C4-2B (cell line): Measurements from ENCODE around the gene PPM1G.

Source experiments
- H3K27ac ChIP-seq: fragments of 450-650 bp; 2 replicates; pipeline ENCODE4 v1.5.1; 2017
- ZFX ChIP-seq: fragments of 450-650 bp; IDR thresholded peaks from 2 replicates; pipeline ENCODE4 v1.6.1; 2017
- TF ChIP-seq, protein P1 (sequence below): fragments of 450-650 bp; conservative IDR thresholded peaks from 2 replicates; pipeline ENCODE4 v1.5.1; 2017; ENCODE audit warnings: mild to moderate bottlenecking

PPM1G gene, protein sequence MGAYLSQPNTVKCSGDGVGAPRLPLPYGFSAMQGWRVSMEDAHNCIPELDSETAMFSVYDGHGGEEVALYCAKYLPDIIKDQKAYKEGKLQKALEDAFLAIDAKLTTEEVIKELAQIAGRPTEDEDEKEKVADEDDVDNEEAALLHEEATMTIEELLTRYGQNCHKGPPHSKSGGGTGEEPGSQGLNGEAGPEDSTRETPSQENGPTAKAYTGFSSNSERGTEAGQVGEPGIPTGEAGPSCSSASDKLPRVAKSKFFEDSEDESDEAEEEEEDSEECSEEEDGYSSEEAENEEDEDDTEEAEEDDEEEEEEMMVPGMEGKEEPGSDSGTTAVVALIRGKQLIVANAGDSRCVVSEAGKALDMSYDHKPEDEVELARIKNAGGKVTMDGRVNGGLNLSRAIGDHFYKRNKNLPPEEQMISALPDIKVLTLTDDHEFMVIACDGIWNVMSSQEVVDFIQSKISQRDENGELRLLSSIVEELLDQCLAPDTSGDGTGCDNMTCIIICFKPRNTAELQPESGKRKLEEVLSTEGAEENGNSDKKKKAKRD

DNA sequence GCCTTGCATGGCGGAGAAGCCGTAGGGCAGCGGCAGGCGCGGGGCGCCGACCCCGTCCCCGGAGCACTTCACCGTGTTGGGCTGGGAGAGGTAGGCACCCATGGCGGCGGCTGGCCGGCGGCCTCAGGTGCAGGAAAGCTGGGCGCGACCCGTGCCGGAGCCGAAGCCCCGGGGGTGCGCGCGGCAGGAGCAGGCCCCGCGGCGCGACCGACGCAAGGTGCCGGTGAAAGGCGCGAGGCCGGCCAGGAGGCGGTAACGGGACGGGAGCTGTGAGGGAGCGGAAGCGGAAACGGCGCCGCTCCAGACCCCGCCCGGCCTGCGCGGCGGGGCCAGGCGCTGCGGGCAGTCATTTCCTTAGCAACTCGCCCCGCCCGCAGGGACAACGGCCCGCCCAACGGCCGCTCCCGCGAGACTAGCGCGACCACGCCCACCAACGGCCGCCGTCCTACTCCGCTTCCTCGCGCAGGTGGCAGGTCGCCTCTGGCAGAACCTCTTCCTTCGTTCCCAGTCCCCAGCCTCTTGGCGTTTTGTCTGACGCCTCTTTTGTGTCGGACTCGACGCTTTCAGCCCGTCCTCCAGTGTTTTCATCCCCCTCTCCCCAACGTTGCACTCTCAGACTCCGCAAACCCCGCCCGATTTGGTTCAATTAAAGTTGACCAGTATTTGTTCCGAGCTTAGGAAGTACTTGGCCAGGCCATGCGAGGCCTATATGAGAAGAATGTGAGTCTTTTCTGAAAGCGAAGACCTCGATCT is at the start of gene PPM1G:
Gene PPM1G, minus strand, starts transcription at position 271 of the 753 bp plus-strand sequence. Its CDS starts 169 bp downstream, at position 102.
- peak; percentile 79 for TF ChIP-seq ZFX
- TF ChIP-seq, protein P1, sequence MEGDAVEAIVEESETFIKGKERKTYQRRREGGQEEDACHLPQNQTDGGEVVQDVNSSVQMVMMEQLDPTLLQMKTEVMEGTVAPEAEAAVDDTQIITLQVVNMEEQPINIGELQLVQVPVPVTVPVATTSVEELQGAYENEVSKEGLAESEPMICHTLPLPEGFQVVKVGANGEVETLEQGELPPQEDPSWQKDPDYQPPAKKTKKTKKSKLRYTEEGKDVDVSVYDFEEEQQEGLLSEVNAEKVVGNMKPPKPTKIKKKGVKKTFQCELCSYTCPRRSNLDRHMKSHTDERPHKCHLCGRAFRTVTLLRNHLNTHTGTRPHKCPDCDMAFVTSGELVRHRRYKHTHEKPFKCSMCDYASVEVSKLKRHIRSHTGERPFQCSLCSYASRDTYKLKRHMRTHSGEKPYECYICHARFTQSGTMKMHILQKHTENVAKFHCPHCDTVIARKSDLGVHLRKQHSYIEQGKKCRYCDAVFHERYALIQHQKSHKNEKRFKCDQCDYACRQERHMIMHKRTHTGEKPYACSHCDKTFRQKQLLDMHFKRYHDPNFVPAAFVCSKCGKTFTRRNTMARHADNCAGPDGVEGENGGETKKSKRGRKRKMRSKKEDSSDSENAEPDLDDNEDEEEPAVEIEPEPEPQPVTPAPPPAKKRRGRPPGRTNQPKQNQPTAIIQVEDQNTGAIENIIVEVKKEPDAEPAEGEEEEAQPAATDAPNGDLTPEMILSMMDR = no peak
- H3K27ac ChIP-seq = peak within 1 kb of the TSS; percentile 99

DNA sequence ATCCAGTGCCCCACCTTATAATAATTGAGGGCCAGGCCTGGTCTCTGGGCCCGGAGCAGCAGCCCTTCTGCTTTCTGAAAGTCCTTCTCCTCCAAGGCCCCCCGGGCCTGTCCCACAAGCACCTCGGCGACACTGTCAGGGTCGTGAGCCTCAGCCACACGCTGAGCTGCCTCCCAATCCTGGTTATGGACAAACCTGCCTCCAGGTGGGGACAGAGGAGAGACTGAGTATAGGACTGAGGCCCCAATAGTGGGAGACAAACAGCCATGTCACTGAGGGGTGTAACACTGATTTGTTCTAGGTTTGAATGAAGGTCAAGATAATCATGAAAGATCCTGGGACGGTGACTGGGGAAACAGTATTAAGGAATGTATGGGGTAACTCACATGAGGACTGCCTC is 44.6 kb upstream of the PPM1G start:
- TF ChIP-seq ZFX = no peak
- TF ChIP-seq, protein P1 = no peak

DNA sequence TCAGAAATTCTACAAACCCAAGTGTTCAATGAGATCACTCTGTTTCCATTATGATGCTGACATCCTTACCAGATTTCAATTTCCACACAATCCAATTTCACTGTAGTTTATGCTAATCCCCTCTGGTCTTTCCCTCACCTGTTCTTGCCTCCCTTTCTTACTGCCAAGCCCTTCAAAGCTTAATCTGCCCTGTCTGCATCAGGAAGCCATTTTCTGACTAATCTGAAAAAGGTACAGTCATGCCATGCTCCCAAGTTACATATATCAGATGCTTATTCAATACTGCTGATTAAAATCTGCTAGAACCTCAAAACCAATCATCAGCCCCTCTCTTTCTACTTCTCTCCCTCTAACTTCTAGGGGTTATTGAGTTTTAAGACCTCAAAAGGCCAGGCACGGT is 41.7 kb upstream of the PPM1G start:
- no peak overlapping the region for H3K27ac ChIP-seq
- TF ChIP-seq ZFX = no peak
- TF ChIP-seq, protein P1 = no peak

More for the DNA sequence above, 44.6 kb upstream of the PPM1G start:
- H3K27ac ChIP-seq = no peak overlapping the region

DNA sequence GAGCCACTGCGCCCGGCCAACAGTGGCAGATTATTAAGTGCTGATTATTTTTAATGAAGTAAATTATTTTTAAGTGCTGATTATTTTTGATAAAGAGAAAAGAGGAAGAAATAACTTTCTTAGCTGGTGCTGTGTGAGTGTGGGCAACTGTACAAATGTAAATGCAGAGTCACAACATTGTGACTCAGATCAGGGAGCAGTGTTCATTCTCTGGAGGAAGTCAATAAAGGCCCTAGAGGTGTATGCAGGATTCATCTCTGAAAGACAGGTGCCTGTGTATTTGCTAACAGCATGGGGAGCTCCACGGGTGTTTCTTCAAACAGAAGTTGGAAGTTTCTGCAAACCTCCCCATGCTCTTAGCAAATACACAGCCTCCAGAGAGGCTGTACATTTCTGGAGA is 39.0 kb upstream of the PPM1G start:
- TF ChIP-seq ZFX = no peak
- TF ChIP-seq, protein P1 = no peak

DNA sequence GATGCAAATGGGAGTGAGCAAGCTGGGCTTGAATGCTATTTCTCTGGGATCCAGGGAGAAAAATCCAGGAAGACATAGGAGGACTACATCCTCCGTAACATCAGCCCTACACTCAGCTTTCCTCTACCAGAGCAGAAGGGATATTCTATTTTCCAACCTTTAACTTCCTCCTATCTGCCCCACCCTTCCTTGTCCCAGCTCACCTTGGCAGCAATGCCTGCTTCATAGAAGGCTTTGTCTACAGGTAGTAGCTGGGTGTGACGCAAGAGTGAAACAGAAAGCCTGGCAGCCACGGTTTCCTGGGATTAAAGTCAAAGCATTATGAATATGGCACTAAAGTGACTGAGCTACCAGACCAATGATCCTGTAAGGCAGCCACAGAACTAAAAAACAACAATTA is 36.7 kb upstream of the PPM1G start:
- TF ChIP-seq, protein P1 = no peak
- TF ChIP-seq ZFX = no peak
- peak overlapping the region; percentile 27 for H3K27ac ChIP-seq

More for the DNA sequence above, 39.0 kb upstream of the PPM1G start:
- H3K27ac ChIP-seq = no peak overlapping the region

DNA sequence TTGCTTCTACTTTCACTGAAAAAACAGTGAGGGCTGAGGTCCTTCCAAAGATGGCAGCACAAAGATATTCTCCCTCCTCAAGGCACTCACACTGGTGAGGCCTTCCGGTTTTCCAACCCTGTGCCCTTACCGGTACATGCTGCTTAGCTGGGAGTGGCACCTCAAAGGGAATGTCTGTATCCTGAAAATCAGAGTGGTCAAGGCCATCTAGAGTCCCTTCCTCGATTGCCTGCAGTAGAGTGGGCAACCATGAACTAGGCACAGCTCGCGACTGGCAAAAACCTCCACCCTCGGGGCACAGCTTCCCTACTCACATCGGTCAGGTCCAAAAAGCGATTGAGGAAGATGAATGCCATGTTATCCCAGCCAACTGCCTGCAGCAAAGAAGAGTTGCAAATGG is 36.2 kb upstream of the PPM1G start:
- TF ChIP-seq, protein P1 = no peak
- no peak for TF ChIP-seq ZFX
- peak overlapping the region; percentile 27 for H3K27ac ChIP-seq

DNA sequence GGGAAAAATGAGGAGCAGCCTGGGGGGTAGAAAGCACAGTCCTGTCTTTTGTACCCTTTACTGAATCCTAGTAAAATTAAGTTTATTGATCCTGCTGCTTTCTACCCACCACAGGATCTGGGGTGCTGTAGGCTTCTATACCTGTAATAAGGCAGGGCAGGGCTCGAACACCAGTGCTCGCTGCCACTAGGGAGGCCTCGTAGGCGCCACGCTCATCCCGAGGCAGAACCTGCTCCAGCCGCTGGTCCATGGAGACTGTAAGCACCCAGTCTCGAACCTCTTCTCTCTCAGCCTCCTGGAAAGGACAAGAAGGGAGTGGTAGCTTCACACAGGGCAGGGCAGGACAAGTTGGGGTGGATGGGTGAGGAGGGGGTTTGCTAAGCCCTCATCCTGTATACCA is 35.8 kb upstream of the PPM1G start:
- H3K27ac ChIP-seq = no peak overlapping the region
- TF ChIP-seq, protein P1 = no peak
- TF ChIP-seq ZFX = no peak
